Measurements from ENCODE around the gene TMX2. TPM values are rescaled to one million over a fixed set of nuclear protein-coding genes. Genes with fewer than 3 reads are reported as not detected.
"Not testable (repeated sequence)": the region's sequence is repeated elsewhere in the genome, so short reads cannot be mapped to it uniquely, and the experiment has no call there.

The TMX2 gene
- total RNA-seq, 2 donors from 2014 or later = 58.5 to 74.2 TPM

DNA sequence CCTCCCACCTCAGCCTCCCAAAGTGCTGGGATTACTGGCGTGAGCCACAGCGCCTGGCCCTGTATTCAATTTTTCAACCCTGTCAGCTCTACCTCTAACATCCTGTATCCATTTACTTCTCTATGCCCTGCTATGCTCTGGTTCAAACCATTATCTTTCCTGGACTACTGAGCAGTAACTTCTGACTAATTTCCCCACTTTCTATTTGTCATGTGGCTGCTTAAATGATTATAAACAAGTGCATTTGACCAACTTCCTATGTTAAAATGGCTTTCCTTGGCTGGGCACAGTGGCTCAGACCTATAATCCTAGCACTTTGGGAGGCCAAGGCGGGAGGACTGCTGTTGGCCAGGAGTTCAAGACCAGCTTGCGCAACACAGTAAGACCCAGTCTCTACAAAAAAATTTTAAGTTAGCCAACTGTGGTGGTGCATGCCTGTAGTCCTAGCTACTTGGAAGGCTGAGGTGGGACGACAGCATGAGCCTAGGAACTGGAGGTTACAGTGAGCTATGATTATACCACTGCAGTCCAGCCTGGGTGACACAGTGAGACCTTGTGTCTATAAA lies 2.5 kb upstream of the TMX2 start:
- Histone ChIP-seq H3K4me3 (no peak overlapping the region), H3K9me3 (no peaks in the 10 kb centered on the region), H3K27ac (no peak overlapping the region), H3K36me3 (peaks cover 3% of the 10 kb centered on the region), H3K4me1 (peaks cover 0 to 30% of the 10 kb centered on the region in 2 donors), H3K27me3 (no peaks in the 10 kb centered on the region)
- TF ChIP-seq, protein P1, sequence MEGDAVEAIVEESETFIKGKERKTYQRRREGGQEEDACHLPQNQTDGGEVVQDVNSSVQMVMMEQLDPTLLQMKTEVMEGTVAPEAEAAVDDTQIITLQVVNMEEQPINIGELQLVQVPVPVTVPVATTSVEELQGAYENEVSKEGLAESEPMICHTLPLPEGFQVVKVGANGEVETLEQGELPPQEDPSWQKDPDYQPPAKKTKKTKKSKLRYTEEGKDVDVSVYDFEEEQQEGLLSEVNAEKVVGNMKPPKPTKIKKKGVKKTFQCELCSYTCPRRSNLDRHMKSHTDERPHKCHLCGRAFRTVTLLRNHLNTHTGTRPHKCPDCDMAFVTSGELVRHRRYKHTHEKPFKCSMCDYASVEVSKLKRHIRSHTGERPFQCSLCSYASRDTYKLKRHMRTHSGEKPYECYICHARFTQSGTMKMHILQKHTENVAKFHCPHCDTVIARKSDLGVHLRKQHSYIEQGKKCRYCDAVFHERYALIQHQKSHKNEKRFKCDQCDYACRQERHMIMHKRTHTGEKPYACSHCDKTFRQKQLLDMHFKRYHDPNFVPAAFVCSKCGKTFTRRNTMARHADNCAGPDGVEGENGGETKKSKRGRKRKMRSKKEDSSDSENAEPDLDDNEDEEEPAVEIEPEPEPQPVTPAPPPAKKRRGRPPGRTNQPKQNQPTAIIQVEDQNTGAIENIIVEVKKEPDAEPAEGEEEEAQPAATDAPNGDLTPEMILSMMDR (IDR thresholded peaks at IDR 0.05) = no peak
- no peak for DNase-seq (ENCODE audit: low spot score)

DNA sequence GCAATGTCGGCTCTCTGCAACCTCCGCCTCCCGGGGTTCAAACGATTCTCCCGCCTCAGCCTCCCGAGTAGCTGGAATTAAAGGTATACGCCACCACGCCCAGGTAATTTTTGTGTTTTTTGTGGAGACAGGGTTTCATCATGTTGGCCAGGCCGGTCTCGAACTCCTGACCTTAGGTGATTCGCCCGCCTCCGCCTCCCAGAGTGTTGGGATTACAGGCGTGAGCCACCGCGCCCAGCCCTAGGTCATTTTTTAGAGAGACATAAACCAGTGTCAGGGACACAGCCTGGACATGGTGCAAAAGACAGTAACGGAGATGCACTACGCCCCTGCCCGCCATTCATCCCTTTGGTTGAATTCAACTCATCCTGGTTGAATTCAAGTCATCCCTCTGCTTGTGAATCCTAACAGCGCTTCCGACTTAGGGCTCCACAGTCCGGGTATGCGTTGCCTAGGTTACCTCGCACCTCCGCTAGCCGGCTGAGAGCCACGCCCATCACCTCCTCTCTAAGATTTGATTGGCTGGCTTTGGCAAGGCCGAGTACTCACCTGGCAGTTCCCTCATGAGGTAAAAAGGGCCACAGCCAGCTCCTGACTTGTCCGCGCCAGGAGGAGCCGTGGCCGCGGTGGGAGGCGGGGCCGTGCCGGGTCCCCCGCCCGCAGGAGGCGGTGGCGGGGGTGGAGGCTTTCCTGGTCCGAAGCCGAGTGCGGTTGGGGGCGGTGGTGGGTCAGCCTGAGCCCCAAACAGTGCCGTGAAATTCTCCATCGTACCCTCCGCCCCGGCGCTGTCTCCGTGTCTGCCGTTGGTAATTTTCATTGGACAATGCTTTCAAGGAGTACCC lies 758 bp upstream of the TMX2 start, which contains the start of gene MED19:
TSS of gene MED19 (minus strand) at position 802 of the 842 bp plus-strand sequence. CDS start at position 766, 36 bp downstream.
- TF ChIP-seq, protein P1 (IDR thresholded peaks at IDR 0.05) = no peak
- peak; percentile 63 for DNase-seq (ENCODE audit: low spot score)
- no peaks in the 10 kb centered on the region for H3K36me3 ChIP-seq
- peak within 1 kb of the TSS; percentile 78 to 92 for H3K4me3 ChIP-seq
- H3K27me3 ChIP-seq = no peaks in the 10 kb centered on the region
- H3K4me1 ChIP-seq = peaks cover 0 to 33% of the 10 kb centered on the region in 2 donors
- no peaks in the 10 kb centered on the region for H3K9me3 ChIP-seq
- peak within 1 kb of the TSS; percentile 86 to 88 for H3K27ac ChIP-seq

DNA sequence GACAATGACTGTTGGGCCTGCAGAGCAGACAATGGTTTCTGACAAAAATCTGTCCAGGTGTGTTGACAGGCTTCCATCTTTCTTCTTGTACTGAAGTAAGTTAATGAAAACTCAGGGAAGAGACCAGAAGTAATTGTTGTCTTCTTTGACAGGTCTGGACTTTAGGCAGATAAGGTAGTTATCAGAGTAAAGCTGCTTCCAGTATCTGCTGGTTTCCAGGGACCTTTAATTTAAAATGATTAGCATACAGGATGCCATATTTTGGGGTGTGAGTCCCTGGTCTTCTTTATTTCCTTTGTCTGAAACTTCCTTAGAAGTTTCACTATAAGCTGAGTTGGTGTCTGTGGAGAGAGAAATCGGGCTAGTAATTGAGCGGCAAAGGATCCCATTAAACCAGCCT lies 1.4 kb downstream of the TMX2 start:
- DNase-seq (ENCODE audit: low spot score) = no peak
- Histone ChIP-seq H3K36me3 (no peaks in the 10 kb centered on the region), H3K27ac (no peak overlapping the region), H3K9me3 (no peaks in the 10 kb centered on the region), H3K4me3 (peak overlapping the region; percentile 78 to 92), H3K27me3 (no peaks in the 10 kb centered on the region), H3K4me1 (peaks cover 0 to 33% of the 10 kb centered on the region in 2 donors)
- TF ChIP-seq, protein P1 (IDR thresholded peaks at IDR 0.05) = no peak

DNA sequence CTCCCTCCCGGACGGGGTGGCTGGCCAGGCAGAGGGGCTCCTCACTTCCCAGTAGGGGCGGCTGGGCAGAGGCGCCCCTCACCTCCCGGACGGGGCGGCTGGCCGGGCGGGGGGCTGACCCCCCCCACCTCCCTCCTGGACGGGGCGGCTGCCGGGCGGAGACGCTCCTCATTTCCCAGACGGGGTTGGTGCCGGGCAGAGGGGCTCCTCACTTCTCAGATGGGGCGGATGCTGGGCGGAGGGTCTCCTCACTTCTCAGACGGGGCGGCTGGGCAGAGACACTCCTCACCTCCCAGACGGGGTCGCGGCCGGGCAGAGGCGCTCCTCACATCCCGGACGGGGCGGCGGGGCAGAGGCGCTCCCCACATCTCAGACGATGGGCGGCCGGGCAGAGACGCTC lies 4.3 kb downstream of the TMX2 start:
- DNase-seq (ENCODE audit: low spot score); H3K36me3 ChIP-seq; H3K9me3 ChIP-seq; H3K4me3 ChIP-seq; H3K27ac ChIP-seq; H3K27me3 ChIP-seq: not testable (repeated sequence)
- peaks cover 0 to 23% of the 10 kb centered on the region in 2 donors for H3K4me1 ChIP-seq

GRCh38 chr11:57727185-57727584 lies 14.8 kb downstream of the TMX2 start:
- TF ChIP-seq, protein P1 (IDR thresholded peaks at IDR 0.05) = no peak
- no peaks in the 10 kb centered on the region for H3K9me3 ChIP-seq
- H3K27me3 ChIP-seq = no peaks in the 10 kb centered on the region
- no peaks in the 10 kb centered on the region for H3K4me1 ChIP-seq
- no peaks in the 10 kb centered on the region for H3K36me3 ChIP-seq
- no peak for DNase-seq (ENCODE audit: low spot score)
- no peak overlapping the region for H3K27ac ChIP-seq
- H3K4me3 ChIP-seq = no peak overlapping the region

DNA sequence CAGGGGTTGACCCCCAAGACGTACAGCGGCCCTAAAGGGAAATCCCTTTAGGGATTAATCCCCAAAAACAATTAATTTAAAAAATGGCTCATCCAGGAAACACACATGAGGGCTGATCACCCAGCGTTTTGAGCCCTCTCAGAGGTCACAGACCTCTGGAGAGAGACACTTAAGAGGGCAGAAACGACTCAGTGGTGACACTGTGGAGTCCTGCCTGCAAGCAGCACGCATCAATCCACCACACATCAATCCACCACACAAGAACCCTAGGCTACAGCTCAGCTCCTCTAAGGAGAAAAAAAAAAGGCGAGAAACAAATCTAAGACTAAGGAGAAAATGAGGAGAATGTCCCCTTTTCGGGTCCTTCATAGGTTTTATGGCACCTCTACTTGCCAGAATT lies 16.4 kb downstream of the TMX2 start:
- TF ChIP-seq, protein P1 (IDR thresholded peaks at IDR 0.05) = no peak
- no peak overlapping the region for H3K4me3 ChIP-seq
- H3K9me3 ChIP-seq = no peaks in the 10 kb centered on the region

More for the DNA sequence above, 16.4 kb downstream of the TMX2 start:
- no peaks in the 10 kb centered on the region for H3K27me3 ChIP-seq
- H3K4me1 ChIP-seq = no peaks in the 10 kb centered on the region
- no peak for DNase-seq (ENCODE audit: low spot score)
- no peak overlapping the region for H3K27ac ChIP-seq
- no peaks in the 10 kb centered on the region for H3K36me3 ChIP-seq
